GM21723 (cell line): ENCODE measurements around the gene IGF2R.
"Not testable (repeated sequence)": the region's sequence is repeated elsewhere in the genome, so short reads cannot be mapped to it uniquely, and the experiment has no call there.

Experiments used
- ATAC-seq: cut with Tn5 transposase; IDR thresholded peaks from one replicate; pipeline ENCODE4 v1.9.1; 2021; ENCODE audit warnings: mild to moderate bottlenecking, moderate library complexity; ENCODE audit not compliant: unreplicated experiment

IGF2R gene

DNA sequence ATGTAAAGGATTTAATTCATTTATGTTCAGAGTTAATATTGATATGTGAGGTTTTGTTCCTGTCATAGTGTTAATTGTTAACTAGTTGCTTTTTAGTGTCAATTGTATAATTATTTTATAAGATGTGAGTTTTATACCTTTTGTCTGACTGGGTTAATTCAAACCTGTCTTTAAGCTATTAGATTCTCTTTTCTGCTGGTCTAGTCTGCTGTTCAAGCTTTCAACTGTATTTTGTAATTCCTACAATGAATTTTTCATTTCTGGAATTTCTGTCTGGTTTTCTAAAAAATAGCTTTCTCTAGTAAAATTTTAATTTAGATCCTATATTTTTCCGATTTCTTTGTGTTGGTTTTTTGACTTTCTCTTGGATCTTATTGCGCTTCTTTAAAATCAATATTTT is 26.5 kb downstream of the IGF2R start:
- ATAC-seq, result no peak

DNA sequence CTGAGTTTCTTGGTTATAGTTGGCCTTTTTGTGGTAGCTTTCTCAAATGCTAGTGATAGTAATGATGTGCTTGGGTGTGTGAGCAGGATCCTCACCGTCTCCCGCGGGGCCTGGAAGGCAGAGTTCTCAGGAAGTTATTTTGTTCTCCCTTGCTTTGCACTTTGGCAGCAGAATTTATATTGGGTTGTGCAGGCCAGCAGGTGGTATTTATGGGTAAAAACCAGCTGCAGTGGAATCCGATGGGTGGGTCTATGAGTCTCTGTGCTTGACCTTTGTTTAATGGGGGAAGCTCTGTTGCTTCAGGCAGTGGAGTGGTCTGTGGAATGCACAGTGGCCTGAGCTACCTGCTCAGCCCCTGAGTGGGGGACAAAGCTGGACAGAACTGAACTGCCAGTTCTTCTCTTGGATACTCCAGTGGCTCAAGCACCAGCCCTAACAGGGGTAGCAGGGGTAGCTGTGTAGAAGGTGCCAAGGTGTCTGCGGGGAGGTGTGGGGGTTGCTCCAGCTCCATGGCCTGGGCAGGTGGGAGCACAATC is 27.3 kb downstream of the IGF2R start:
- ATAC-seq, result no peak

DNA sequence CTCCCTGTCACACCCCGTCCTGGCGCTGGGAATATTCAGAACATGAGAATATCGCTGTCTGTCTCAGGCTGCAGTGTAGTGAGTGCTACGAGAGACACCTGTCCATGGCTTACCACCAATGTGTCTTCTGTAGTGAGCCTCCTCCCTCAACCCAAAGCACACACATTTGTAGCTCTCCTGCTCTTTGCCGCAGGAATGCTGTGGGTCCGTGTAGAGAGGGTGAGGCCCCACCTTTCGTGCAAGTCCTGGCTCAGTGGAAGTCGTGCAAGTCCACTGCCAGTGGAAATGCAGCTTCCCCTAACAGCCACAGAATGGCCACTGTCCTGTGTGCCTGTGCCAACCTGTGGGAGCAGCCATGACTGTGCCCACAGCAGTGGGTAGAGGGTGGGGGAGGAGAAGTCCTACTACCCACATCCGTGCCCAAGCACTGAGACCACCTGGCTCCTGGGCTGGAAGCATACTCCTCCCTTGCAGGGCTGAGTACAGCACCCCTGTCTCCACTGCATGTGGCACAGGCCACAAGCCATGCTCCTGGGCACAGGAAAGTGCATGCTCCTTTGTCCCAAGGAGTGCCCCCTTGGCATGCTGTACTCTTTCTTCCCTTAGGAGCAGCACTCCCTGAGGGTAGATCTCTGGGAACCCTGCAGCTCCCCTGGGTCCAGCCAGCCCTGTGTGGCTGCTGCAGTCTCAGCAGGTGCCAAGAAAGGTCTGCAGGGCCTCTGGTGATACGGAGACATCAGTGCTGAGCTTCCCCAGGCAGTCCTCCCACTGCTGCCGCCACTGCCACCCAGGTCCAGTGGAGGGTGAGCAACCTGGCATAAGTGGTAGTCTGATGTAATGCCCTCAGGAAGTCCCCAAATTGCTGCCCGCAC is 28.0 kb downstream of the IGF2R start:
- no peak for ATAC-seq

DNA sequence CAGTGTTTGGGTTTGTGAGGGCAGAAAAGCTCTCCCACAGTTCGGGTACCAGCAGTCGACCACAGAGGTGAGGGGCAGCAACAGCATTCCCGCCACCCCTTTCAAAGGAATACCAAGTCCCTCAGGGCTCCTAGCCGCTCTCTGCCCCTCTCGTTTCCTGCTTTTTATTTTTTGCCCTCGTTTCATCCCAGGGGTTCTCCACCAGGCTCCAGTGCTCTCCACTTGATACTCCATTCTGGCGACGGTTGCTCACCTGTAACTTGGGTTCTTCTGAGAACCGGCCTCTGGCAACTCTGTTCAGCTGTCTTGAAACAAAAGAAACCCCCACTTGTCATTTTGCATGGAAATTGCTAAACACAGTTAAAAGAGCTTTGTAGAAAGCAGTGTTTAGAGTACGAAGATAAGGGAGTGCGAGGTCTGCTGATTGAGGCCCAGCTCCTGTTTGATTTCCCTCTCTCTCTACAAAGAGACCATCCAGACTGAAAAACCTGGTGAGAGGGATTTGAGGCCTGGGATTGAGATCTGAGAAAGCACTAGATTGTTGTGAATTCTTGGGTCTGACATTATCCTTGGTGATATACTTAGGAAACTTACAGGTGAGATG is 28.7 kb downstream of the IGF2R start:
- no peak for ATAC-seq

DNA sequence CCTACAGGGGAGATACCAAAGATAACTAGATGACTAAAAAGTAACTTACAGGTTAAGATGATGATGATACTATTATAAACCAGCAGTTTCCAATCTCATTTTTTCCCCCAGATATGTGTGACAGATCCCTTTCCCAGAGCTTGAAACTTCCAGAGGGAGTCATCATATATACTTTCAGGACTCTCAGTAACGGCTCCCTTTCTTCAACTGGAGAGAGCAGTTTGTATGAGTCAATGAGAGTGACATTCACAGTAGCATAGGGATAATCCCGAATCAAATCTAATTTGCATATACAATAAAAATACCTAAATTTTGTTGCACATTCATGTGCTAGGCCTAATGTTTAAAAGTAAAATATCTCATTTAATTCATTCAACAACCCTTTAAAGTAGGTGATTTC is 29.7 kb downstream of the IGF2R start:
- ATAC-seq, result no peak

DNA sequence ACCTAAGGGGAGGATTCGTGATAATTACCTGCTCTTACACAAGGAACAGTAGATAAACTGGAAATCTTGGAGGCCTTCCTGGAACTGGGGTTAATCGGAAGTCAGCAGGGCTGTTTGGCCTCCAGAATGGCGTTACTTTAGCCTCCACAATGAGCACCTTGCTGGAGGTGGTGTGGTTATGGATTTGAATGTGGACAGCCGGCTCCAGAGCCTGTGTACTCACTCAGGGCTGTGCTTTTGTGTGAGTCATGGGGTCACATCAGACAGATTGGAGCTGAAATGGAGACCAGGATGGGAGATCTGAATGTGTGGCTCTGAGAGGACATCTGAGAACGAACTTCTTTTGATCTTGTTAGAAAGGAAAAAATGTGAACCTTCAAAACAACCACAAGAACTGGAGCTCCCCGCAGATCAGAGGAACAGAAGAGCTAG is 30.4 kb downstream of the IGF2R start:
- ATAC-seq, result no peak

DNA sequence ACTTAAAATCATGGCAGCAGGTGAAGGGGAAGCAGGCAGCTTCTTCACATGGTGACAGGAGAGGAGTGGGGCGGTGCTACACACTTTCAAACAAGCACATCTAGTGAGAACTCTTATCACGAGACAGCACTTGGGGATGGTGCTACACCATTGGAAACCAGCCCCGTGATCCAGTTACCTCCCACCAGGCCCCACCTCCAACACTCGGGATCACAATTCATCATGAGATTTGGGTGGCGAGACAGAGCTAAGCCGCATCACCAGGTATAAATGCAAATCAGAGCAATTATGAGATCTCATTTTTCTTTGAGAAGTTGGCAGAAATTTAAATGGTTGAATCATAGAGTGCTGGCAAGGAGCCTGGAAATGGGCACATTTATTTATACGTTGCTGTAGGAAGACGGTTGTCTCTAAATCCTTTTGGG is 31.4 kb downstream of the IGF2R start:
- ATAC-seq, result no peak

DNA sequence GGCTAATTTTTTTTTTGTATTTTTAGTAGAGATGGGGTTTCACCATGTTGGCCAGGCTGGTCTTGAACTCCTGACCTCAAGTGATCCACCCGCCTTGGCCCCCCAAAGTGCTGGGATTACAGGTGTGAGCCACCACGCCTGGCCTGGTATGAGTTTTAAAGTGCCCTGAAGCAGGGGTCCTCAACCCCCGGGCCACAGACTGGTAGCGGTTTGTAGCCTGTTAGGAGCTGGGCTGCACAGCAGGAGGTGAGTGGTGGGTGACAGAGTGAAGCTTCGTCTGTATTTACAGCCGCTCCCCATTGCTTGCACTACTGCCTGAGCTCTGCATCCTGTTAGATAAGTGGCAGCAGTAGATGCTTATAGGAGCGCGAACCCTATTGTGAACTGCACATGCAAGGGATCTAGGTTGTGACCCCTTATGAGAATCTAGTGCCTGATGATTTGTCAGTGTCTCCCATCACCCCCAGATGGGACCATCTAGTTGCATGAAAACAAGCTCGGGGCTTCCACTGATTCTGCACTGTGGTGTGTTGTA is 32.1 kb downstream of the IGF2R start:
- ATAC-seq, result not testable (repeated sequence)

DNA sequence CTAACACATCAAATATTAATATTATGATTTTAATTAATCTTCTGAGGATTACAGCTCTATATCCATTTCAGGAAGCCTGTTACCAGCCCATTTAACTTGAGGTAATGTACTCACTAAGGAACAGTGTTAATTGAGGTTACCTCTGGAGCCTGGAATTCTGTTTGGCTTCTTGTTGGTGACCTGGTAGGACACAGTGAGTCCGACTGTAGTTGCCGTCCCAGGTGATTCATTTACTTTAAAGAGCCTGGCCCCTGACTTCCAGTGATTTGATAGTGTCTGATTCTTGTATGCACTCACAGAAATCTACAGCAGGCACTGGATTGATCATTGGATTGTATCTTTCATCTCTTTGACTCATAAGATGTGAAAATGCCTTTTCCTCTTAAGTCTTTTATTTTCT is 34.0 kb downstream of the IGF2R start:
- no peak for ATAC-seq

DNA sequence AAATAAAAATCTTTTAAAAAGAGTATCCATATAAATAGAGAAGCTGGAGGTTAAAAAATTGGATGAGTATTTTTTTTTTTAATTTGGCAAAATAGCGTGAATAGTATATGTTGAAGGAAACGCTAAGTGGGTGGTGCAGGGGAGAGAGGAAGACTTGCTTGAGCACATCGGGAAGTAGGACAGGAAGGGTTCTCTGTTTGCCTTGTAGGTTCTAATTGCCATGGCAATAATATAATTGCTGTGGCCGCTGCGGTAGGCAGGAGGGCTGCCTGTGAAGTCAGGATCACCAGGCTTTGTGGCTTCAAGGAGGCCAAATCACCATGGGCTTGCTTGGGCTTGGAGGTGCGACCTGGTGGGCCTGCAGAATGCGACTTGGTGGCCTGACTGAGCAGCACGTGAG is 35.1 kb downstream of the IGF2R start:
- no peak for ATAC-seq

DNA sequence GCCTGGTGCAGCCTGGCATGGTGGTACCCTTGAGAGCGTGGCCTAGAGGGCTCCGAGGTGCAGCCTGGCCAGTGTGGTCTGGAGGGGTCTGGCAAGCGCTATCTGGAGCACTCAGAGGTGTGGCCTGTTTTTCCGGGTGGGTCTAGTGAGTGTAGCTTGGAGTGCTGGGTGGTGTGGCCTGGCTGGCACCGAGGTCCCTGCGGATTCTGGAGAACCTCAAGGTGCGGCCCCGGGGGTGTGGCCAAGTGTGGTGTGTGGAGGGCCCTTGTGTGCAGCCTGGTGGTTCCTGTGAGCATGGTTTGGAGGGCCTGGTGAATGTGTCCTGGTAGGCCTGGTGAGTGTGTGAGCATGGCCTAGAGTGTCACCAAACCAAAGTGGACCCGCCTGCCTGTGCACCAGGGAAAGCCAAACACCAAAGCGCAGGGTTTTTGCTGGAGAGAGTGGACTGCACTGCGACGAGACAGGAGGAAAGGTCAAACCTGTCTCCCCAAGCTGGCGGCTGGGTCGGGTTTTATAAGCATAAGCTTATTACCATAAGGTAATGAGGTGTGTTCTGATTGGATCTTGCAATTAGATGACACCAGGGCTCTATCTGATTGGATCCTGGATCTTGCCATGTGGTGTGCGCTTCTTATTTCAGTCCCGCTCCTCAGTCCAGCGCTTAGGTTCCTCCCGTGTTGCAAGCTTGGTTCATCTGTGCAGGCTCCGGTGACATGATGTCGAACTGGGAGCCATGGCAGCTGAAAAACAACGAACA is 35.7 kb downstream of the IGF2R start:
- no peak for ATAC-seq

DNA sequence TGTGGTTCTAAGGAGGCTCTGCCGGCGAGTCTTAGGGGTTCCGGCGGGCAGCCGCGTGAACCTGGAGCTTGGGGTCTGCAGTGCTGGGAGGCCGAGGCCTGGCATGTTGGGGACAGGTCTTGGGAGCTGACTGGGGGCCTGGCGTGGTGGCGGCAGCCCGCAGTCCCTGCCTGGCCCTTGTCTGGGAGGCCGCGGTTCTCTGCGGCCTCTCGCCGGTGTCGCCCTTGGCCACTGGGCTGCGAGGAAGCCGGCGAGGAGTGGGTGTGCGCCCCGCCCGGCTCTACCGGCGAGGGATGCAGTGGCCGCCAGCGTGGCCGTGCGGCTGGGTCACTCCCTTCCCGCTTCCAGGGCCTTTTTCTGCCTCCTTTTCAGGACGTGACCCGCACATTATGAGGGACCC is 36.3 kb downstream of the IGF2R start:
- no peak for ATAC-seq

DNA sequence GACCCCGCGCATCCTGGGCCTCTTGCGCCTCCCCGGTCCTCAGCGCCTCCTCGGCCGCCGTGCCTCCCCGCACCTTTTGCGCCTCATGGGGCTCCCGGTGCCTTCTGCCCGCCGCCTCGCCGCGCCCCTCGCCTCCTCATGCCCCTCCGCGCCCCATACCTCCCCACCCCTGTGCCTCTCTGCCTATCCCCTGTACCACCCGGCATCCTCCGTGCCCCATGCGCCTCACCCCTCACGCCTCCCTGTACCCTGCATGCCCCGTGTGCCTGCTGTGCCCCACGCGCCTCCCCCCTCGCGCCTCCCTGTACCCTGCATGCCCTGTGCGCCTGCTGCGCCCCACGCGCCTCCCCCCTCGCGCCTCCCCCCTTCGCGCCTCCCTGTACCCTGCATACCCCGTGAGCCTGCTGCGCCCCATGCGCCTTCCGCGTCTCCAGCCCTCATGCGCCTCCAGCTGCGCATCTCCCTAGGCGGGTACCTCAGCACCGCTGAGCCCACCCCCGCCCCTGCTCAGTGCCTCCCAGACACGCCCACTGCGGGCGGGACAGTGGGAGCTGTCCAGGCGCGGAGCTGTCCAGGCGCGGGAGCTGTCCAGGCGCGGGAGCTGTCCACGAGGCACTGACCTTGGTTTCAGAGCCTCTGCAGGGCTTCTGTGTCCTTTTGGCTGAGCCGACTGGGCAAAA is 37.1 kb downstream of the IGF2R start:
- no peak for ATAC-seq

DNA sequence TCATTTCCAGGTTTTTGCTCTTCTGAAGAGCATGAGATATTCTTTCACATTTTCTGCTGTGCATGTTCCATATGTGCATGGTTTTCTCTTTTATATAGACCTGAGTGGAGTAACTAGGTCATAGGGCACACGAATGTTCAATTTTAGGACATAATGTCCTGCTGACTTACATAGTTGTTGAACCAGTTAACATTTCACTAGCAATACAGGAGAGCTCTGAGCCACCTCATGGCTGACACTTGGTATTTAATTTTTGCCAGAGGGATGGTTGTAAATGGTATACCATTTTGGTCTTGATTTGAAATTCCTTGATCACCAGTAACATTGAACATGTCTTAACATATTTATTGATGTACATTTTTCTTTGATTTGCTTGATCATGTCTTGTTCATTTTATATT is 38.3 kb downstream of the IGF2R start:
- no peak for ATAC-seq

DNA sequence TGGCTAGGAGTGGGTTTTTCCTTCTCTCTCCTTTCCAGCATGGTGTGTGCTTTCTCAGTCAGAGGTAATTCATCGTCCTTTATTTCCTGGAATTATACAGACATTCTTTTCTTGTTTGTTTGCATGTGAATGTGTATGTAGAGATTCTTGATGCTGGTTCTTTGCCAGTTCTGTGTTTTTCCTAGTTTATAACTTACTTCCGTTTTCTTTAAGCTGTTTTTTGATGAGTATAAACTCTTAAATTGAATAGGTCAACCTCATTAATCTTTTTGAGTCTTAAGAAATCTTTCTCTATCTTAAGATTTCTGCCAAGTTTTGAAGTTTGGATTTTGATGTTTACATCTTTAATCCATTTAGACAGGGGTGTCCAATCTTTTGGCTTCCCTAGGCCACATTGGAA is 38.7 kb downstream of the IGF2R start:
- no peak for ATAC-seq

DNA sequence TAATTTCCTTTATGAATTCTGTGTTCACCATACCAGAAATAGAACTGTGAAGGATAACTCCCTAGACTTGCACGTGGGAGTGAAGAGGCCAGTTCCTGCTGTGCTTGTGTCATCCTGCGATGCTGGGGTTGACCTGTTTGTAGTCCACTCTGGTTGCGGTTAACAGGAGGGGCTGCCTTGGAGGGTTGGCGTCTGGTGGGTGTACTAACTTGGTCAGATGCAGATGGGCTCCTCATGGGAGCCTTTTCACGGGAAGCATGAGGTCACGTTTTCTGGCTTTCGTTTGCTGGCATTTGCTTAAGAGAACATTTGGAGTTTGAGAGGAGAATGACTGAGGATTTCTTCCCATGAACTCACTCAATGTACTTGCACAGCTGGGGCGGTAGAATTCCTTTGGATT is 41.2 kb downstream of the IGF2R start:
- ATAC-seq, result no peak

DNA sequence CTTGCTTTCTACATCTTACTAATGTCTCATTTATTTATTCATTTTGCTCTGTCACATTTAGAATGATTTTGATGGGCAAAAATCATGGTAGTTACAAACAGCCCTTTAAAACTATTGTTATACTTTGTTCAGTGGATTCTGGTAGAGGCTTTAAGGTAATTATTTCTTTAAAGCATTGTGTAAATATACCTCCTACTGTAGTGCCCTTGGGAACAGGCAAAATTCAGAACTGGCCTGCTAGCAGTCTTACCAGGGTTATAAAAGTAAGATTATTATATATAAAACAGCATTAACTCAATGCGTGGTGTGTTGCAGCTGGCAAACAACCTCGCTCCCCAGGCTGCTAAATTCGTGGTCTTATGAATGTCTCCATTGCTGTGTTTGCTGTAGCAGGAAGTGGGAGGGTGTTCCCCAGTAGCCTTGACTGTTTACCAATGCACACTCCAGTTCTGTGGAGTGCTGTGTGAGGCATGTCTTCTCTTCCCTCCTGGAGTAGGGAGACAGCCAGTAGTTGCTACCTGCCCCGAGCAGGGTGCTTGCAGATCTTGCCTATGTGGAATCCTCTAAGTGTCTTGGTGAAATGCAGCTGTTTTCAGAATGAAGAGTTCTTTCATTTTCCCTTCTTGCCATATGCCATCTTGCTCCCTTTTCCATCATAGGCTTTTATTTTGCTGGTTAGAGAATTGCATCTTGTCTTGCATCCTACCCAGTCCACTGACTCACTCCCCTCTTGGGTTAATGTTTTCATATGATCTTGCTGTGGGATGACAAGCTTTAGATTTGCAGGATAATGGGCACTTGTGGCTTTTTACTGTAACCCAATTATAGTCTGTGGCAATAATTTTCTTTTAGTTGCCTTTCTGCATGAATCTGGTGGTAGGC is 45.3 kb downstream of the IGF2R start:
- no peak for ATAC-seq

DNA sequence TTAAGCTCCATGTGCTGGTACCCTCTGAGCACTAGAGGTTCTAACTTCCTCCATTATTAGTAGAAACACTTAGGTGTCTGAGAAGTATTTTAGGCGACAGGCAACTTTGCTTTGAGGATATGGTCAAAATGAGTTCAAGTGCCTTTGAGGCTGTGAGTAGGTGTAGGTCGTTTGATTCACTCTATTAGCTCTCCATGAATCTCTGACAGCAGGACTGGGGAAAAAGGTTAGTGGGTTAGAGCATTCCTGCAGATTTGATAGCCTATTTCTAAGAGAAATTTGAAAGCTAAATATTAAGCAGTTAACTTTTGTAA is 45.9 kb downstream of the IGF2R start:
- ATAC-seq, result no peak

DNA sequence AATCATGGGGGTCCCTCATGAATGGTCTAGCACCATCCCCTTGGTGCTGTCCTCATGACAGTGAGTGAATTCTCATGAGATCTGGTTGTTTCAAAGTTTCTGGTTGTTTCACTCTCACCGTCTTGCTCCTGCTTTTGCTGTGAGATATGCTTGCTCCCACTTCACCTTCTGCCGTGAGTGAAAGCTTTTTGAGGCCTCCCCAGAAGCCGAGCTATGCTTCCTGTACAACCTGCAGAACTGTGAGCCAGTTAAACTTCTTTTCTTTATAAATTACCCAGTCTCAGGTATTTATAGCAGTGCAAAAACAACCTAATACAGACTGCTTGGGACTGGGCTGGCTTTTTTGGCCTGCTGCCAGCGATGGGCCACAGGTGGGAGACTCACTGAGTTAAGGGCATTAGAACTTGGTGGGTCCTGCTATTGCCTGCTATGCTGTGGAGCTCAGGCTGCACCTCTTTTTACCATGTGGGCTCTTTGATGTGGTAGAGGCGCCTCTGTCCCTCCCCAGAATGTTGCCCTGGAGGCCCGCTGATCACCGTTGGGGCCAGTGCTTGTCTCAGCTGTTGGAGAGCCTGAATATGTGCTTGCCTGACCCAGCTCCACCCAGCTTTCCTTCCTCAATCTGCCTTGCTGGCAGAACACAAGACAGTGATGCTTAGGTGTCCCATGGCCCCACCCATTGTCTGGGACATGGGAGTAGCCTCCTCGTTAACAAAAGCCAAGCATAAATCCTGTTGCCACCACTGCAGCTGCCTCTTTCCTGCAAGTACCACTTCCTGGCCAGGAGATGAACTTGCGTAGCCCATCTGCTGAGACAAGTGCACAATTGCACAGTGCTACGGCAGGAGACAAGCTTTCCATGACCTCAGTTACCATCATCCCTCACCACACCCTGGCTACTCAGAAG is 47.1 kb downstream of the IGF2R start:
- no peak for ATAC-seq
